Endothelial cell of umbilical vein (primary cell): Measurements from ENCODE around the gene GNAZ. TPM values are rescaled to one million over a fixed set of nuclear protein-coding genes. Genes with fewer than 3 reads are reported as not detected.

Source experiments
- BruUV-seq: library from RNA; stranded (reverse); fragments of 400-500 nt; replicated peaks from 2 replicates; lab custom pipeline; 2021; lab: Mats Ljungman, UMichigan
- CTCF ChIA-PET: fragments of 300-600, 350-600 bp; sonication (Branson Sonifier 250); formaldehyde crosslinking; loops from one replicate; lab custom pipeline; 2021; ENCODE audit warnings: antibody characterized with exemption, inconsistent platforms; lab: Charles Lee
- POLR2A ChIA-PET: fragments of 300-600, 350-600 bp; sonication (Branson Sonifier 250); formaldehyde crosslinking; loops from one replicate; lab custom pipeline; 2021; ENCODE audit warnings: antibody characterized with exemption, inconsistent platforms; lab: Charles Lee
- DNase-seq: peaks from one replicate; pipeline ENCODE4 v3.0.0-alpha.2; 2011; ENCODE audit warnings: low read depth, low spot score
- FAIRE-seq: peaks from 2 replicates; lab custom pipeline; 2011; peaks lifted over from hg19 to GRCh38; lab: Jason Lieb, UNC
- H2AFZ ChIP-seq: 2 replicates; pipeline ENCODE4 v1.6.0; 2012; ENCODE audit warnings: low read depth, low read length, control low read depth, inconsistent platforms
- H3K27ac ChIP-seq: 2 replicates; pipeline ENCODE4 v1.5.1; 2011; ENCODE audit warnings: low read depth, mild to moderate bottlenecking, control low read depth, low read length, moderate library complexity; ENCODE audit not compliant: insufficient read depth
- H3K27me3 ChIP-seq, 2 experiments: 2 replicates each; pipeline versions ENCODE4 v1.6.0 to v1.6.1; 2011; ENCODE audit warnings: low read length in 2 of 2, mixed read lengths in 1 of 2; ENCODE audit not compliant: control insufficient read depth in 2 of 2, insufficient read depth in 2 of 2
- H3K36me3 ChIP-seq, 2 experiments: 2 replicates in 1 of 2; 3 replicates in 1 of 2; pipeline ENCODE4 v1.5.1; 2011; ENCODE audit warnings: low read length in 2 of 2, mild to moderate bottlenecking in 1 of 2, moderate library complexity in 1 of 2; ENCODE audit not compliant: control insufficient read depth in 2 of 2, insufficient read depth in 2 of 2; ENCODE audit errors: extremely low read depth in 1 of 2
- H3K4me1 ChIP-seq: 3 replicates; pipeline ENCODE4 v1.5.1; 2011; ENCODE audit warnings: mild to moderate bottlenecking, low read length; ENCODE audit not compliant: control insufficient read depth, insufficient read depth; ENCODE audit errors: extremely low read depth
- H3K4me2 ChIP-seq: 2 replicates; pipeline ENCODE4 v1.6.1; 2011; ENCODE audit warnings: low read length, control low read depth, mixed read lengths; ENCODE audit not compliant: insufficient read depth
- H3K4me3 ChIP-seq, 3 experiments: fragments of 200-600 bp in 1 of 3; sonication (generic), shearing (Covaris generic) in 1 of 3; replicated peaks in 1 of 3; 2 replicates each; pipeline ENCODE4 v1.5.1; 2011 to 2016; ENCODE audit warnings: control low read depth in 3 of 3, low read length in 3 of 3, mild to moderate bottlenecking in 2 of 3, inconsistent platforms in 1 of 3, low read depth in 1 of 3, moderate library complexity in 1 of 3; ENCODE audit not compliant: insufficient read depth in 1 of 3
- H3K79me2 ChIP-seq: 2 replicates; pipeline ENCODE4 v1.6.0; 2012; ENCODE audit warnings: low read length, inconsistent platforms; ENCODE audit not compliant: control insufficient read depth, insufficient read depth
- H3K9ac ChIP-seq: replicated peaks from 2 replicates; pipeline ENCODE3; 2011; ENCODE audit warnings: low read length, control low read depth; ENCODE audit not compliant: insufficient read depth; ENCODE audit errors: extremely low read depth
- H3K9me1 ChIP-seq: replicated peaks from 3 replicates; pipeline ENCODE4 v1.6.0; 2011; ENCODE audit warnings: mild to moderate bottlenecking, low read length; ENCODE audit not compliant: control insufficient read depth, insufficient read depth; ENCODE audit errors: extremely low read depth
- H3K9me3 ChIP-seq: replicated peaks from 2 replicates; pipeline ENCODE4 v1.5.1; 2012; ENCODE audit warnings: low read length, inconsistent platforms; ENCODE audit not compliant: control insufficient read depth, insufficient read depth
- H4K20me1 ChIP-seq: replicated peaks from 2 replicates; pipeline ENCODE3; 2011; ENCODE audit warnings: mild to moderate bottlenecking, low read length; ENCODE audit not compliant: control insufficient read depth, insufficient read depth; ENCODE audit errors: extremely low read depth
- EZH2 ChIP-seq: IDR thresholded peaks from 2 replicates; pipeline ENCODE4 v1.6.1; 2012; ENCODE audit warnings: borderline replicate concordance, low read depth, mild to moderate bottlenecking, moderate library complexity, low read length, inconsistent platforms; ENCODE audit not compliant: severe bottlenecking
- FOS ChIP-seq: IDR thresholded peaks from 2 replicates; pipeline ENCODE4 v1.6.1; 2011; ENCODE audit warnings: mild to moderate bottlenecking, low read length, moderate library complexity, borderline replicate concordance; ENCODE audit not compliant: insufficient read depth
- GATA2 ChIP-seq: IDR thresholded peaks from 2 replicates; pipeline ENCODE4 v1.7.0; 2011; ENCODE audit warnings: low read depth, mild to moderate bottlenecking, moderate library complexity, mixed read lengths, low read length; ENCODE audit not compliant: insufficient read length, insufficient read depth
- JUN ChIP-seq: IDR thresholded peaks from 2 replicates; pipeline ENCODE4 v1.6.1; 2011; ENCODE audit warnings: borderline replicate concordance, low read depth; ENCODE audit not compliant: insufficient read length, insufficient read depth
- MYC ChIP-seq: IDR thresholded peaks from one replicate; pipeline ENCODE4 v1.6.1; 2011; ENCODE audit warnings: mild to moderate bottlenecking, low read depth, low read length
- POLR2A ChIP-seq: IDR thresholded peaks from 2 replicates; pipeline ENCODE4 v1.6.1; 2012; ENCODE audit warnings: low read depth, mild to moderate bottlenecking, control low read depth, low read length
- POLR2AphosphoS5 ChIP-seq: IDR thresholded peaks from 2 replicates; pipeline ENCODE4 v1.6.1; 2012; ENCODE audit warnings: low read depth, mild to moderate bottlenecking, control low read depth, low read length, moderate library complexity; ENCODE audit not compliant: insufficient read depth
- dilution Hi-C: fragments of 300-500 bp; cut with MboI; formaldehyde crosslinking; loops from one replicate; pipeline ENCODE4 v1.15.0; 2019; ENCODE audit warnings: low sequenced_read_pairs; ENCODE audit not compliant: extremely low pct_ligation_motif_present
- intact Hi-C: fragments of 100-400 bp; cut with micrococcal nuclease; formaldehyde crosslinking; loops from one replicate; pipeline ENCODE4 v1.10.0; 2022
- polyA plus RNA-seq, 4 experiments: library from polyadenylated mRNA; depleted of rRNA in 3 of 4; stranded (reverse) in 3 of 4; unstranded in 1 of 4; fragments of >200 nt; gene quantifications; 2 replicates each; pipeline versions ENCODE4 v1.2.1 to v1.2.3, GENCODE V29; 2011 to 2012; ENCODE audit warnings: missing spikeins in 1 of 4
- total RNA-seq: library from RNA; stranded (reverse); gene quantifications from 2 replicates; pipeline ENCODE4 v1.2.3, GENCODE V29; 2021
- TF ChIP-seq, protein P1 (sequence below), 2 donors: IDR thresholded peaks; 1 replicate in 1 of 2; 2 replicates in 1 of 2; pipeline ENCODE4 v1.5.1; 2011; ENCODE audit warnings: low read length in 2 of 2, mild to moderate bottlenecking in 2 of 2, moderate library complexity in 2 of 2, control low read depth in 1 of 2, inconsistent platforms in 1 of 2, low read depth in 1 of 2; ENCODE audit not compliant: insufficient read depth in 1 of 2; ENCODE audit errors: extremely low read depth in 1 of 2
- TF ChIP-seq, protein P2 (sequence below): IDR thresholded peaks from 2 replicates; pipeline ENCODE4 v1.6.1; 2011; ENCODE audit not compliant: insufficient read depth, insufficient read length

Gene GNAZ
- total and polyA plus RNA-seq, 2 donors (not counting 3 experiments of a cell fraction or from before 2014, with no cell fraction given): 0.44 to 0.86 TPM

DNA sequence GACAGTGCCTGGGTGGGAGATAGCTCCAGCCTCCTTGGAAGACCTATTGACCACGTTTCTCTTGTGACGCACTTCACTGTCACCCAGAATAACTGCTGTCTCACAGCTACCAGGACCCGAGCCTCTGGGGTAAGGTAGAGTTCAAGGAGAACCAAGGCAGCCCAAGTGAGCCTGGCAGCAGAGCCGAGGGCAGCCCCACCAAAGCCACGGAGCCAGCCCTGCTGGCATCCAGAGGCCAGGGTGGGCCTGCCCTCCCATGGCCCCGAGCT, 38.7 kb downstream of the GNAZ start:
- Histone ChIP-seq H3K27ac (no peak overlapping the region), H3K4me1 (no peaks in the 10 kb centered on the region), H3K9ac (no peak overlapping the region), H3K4me3 (no peak overlapping the region), H2AFZ (no peak overlapping the region), H3K27me3 (no peaks in the 10 kb centered on the region), H3K36me3 (no peaks in the 10 kb centered on the region), H3K9me1 (no peaks in the 10 kb centered on the region), H4K20me1 (no peaks in the 10 kb centered on the region), H3K4me2 (no peak overlapping the region), H3K79me2 (no peaks in the 10 kb centered on the region), H3K9me3 (no peaks in the 10 kb centered on the region)
- no peak for TF ChIP-seq MYC
- no peak for TF ChIP-seq POLR2A
- no peak for TF ChIP-seq GATA2
- TF ChIP-seq, protein P1, sequence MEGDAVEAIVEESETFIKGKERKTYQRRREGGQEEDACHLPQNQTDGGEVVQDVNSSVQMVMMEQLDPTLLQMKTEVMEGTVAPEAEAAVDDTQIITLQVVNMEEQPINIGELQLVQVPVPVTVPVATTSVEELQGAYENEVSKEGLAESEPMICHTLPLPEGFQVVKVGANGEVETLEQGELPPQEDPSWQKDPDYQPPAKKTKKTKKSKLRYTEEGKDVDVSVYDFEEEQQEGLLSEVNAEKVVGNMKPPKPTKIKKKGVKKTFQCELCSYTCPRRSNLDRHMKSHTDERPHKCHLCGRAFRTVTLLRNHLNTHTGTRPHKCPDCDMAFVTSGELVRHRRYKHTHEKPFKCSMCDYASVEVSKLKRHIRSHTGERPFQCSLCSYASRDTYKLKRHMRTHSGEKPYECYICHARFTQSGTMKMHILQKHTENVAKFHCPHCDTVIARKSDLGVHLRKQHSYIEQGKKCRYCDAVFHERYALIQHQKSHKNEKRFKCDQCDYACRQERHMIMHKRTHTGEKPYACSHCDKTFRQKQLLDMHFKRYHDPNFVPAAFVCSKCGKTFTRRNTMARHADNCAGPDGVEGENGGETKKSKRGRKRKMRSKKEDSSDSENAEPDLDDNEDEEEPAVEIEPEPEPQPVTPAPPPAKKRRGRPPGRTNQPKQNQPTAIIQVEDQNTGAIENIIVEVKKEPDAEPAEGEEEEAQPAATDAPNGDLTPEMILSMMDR (IDR thresholded peaks at IDR 0.05; ENCODE audit: extremely low read depth in 1 of 2, insufficient read depth in 1 of 2, low read depth in 1 of 2, low read length in 2 of 2): no peak
- no peak for TF ChIP-seq EZH2
- TF ChIP-seq, protein P2, sequence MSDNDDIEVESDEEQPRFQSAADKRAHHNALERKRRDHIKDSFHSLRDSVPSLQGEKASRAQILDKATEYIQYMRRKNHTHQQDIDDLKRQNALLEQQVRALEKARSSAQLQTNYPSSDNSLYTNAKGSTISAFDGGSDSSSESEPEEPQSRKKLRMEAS: no peak
- TF ChIP-seq JUN: no peak
- no peak for TF ChIP-seq FOS
- no peak for TF ChIP-seq POLR2AphosphoS5
- FAIRE-seq: no peak
- no TSS peak for BruUV-seq
- dilution Hi-C loops: no loop called here
- intact Hi-C loops: no loop called here
- POLR2A ChIA-PET: interaction anchor here (0.6 kb wide), 1 partner anchor 167 kb away, joined by 3 read pairs; no protein-coding TSS in a partner anchor
- no peak for DNase-seq
- CTCF ChIA-PET: interaction anchor here (1.2 to 1.4 kb wide), 2 partner anchors 12 to 232 kb away, joined by 3 read pairs; no protein-coding TSS in a partner anchor
